ENCODE results near the gene FCRL1.

Gene FCRL1, protein sequence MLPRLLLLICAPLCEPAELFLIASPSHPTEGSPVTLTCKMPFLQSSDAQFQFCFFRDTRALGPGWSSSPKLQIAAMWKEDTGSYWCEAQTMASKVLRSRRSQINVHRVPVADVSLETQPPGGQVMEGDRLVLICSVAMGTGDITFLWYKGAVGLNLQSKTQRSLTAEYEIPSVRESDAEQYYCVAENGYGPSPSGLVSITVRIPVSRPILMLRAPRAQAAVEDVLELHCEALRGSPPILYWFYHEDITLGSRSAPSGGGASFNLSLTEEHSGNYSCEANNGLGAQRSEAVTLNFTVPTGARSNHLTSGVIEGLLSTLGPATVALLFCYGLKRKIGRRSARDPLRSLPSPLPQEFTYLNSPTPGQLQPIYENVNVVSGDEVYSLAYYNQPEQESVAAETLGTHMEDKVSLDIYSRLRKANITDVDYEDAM

DNA sequence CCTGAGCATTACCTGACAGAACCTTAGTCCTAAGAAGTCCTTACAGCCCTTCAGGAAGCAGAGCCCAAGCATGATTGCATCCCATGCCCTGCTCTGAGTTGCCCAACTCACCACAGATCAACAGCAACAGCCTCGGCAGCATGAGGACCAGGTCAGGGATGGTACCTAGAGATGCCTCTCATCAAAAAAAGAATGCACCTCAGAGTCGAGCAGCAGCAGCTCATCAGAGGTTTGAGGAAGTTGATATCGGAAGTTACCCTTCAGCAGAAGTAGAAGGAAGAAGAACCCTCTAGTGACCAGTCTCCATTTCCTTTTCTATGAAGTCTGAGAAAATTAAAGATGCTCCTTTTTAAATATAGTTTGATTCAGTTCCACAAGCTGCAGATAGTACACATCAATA is at the start of gene FCRL1:
Gene FCRL1, minus strand, starts transcription at position 225 of the 400 bp plus-strand sequence. Its CDS starts 83 bp downstream, at position 142.
- in situ Hi-C loops (cut with HindIII; ENCODE audit: low sequenced_read_pairs), result no loop called here
- TF ChIP-seq, protein P1, sequence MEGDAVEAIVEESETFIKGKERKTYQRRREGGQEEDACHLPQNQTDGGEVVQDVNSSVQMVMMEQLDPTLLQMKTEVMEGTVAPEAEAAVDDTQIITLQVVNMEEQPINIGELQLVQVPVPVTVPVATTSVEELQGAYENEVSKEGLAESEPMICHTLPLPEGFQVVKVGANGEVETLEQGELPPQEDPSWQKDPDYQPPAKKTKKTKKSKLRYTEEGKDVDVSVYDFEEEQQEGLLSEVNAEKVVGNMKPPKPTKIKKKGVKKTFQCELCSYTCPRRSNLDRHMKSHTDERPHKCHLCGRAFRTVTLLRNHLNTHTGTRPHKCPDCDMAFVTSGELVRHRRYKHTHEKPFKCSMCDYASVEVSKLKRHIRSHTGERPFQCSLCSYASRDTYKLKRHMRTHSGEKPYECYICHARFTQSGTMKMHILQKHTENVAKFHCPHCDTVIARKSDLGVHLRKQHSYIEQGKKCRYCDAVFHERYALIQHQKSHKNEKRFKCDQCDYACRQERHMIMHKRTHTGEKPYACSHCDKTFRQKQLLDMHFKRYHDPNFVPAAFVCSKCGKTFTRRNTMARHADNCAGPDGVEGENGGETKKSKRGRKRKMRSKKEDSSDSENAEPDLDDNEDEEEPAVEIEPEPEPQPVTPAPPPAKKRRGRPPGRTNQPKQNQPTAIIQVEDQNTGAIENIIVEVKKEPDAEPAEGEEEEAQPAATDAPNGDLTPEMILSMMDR (IDR thresholded peaks at IDR 0.05; ENCODE audit: low read depth, low read length, missing control alignments), result no peak
- no peak within 1 kb of the TSS for H3K4me3 ChIP-seq (ENCODE audit: low read depth, low read length)
- DNase-seq (ENCODE audit: low read depth), result no peak

DNA sequence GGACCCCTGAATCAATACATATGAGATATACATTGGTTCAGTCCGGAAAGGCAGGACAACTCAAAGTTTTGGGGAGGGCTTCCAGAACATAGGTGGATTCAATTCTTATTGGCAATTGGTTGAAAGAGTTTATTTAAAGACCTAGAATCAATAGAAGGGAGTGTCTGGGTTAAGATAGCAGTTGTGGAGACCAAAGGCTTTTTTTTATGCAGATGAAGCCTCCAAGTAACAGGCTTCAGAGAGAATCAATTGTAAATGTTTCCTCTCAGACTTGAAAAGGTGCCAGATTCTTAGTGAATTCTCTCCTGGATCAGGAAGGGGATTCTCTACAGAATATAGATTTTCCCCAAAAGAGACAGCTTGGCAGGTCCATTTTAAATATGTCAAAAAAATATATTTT is 48.7 kb upstream of the FCRL1 start:
- TF ChIP-seq, protein P1 (IDR thresholded peaks at IDR 0.05; ENCODE audit: low read depth, low read length, missing control alignments), result no peak

DNA sequence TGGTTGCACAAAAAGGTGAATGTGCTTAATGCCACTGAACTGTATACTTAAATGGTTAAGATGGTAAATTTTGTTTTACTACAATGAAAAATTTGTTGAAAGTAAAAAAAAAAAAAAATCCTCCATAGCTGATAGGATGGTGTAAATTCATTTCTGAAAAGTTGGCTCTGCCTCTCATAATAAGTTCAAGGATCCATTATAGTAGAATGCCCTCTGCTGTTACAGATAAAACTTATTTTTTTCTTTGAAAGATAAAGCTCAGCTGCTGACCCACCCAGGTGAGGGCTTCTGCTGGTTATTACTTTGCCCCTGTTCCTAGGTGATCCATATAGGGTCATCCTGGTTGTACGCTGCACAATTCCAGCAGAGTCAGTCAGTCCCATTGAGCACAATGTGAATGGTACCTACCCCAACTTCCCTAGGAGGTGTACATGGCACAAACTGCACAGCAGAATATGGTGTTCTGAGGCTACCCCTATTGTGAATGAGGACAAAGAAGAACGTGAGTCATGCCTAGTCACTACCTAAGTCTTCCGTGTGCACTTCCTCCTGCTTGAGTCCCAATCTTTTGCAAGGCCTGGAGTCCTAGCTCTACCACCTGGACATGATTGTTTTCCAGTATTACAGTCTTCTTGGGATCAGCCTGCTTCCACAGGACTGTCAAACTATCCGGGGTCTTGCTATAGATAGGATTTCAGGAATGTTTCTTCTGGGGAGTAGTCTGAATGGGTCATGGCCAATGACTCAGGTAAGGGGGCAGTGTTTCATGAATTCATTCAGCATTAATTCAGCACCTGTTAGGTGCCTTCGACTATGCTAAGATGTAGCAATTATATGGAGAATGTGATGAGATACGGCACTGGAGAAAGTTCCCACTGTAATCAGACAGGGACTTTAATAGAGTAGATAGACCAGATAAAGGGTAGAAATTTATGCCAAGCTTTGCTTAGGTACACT is 42.5 kb upstream of the FCRL1 start:
- no peak for DNase-seq (ENCODE audit: low read depth)

More for the DNA sequence above, 48.7 kb upstream of the FCRL1 start:
- no peak overlapping the region for H3K4me3 ChIP-seq (ENCODE audit: low read depth, low read length)
- DNase-seq (ENCODE audit: low read depth), result no peak
- in situ Hi-C loops (cut with HindIII; ENCODE audit: low sequenced_read_pairs), result no loop called here

DNA sequence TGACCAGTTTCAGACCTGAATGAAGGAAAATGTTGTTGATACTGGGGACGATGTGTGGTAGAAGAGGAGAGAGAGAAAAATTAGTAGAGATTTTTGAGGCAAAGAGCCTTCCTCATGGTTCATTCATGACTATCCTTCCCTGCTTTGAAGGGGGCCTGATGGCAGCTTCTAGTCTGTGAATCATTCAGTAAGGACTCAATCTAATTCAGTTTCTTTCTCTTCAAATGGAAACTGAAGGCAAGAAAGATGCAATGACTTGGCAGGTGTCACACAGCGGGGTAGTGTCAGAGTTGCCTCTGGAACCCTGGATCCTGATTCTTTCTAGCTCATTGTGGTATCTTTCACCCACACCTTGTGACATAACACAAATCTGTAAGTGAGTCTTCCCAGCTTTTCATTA is 36.6 kb upstream of the FCRL1 start:
- in situ Hi-C loops (cut with HindIII; ENCODE audit: low sequenced_read_pairs), result no loop called here
- no peak for DNase-seq (ENCODE audit: low read depth)
- no peak overlapping the region for H3K4me3 ChIP-seq (ENCODE audit: low read depth, low read length)
- TF ChIP-seq, protein P1 (IDR thresholded peaks at IDR 0.05; ENCODE audit: low read depth, low read length, missing control alignments), result no peak

More for the DNA sequence above, 42.5 kb upstream of the FCRL1 start:
- TF ChIP-seq, protein P1 (IDR thresholded peaks at IDR 0.05; ENCODE audit: low read depth, low read length, missing control alignments), result no peak
- no peak overlapping the region for H3K4me3 ChIP-seq (ENCODE audit: low read depth, low read length)
- in situ Hi-C loops (cut with HindIII; ENCODE audit: low sequenced_read_pairs), result no loop called here

DNA sequence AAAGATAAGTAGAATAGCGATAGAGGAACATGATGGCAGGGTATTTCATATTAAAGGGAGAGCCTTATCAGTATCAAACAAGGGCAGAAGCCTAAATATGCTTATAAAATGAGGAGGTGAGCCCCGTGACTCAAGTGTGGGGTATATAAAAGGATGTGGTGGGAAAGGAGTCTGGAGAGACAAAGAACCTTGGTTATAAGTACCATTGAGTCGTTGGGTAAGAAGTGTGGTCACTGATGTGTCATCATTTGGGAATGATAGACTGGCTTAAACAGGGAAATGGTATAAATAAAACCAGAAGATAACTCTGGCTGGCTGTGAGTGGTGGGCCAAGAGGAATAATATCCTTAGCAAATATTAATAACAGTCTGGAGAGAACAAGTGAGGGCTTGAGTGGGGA is 32.6 kb upstream of the FCRL1 start:
- peak; percentile 37 for DNase-seq (ENCODE audit: low read depth)
- in situ Hi-C loops (cut with HindIII; ENCODE audit: low sequenced_read_pairs), result no loop called here
- H3K4me3 ChIP-seq (ENCODE audit: low read depth, low read length), result no peak overlapping the region
- TF ChIP-seq, protein P1 (IDR thresholded peaks at IDR 0.05; ENCODE audit: low read depth, low read length, missing control alignments), result no peak

DNA sequence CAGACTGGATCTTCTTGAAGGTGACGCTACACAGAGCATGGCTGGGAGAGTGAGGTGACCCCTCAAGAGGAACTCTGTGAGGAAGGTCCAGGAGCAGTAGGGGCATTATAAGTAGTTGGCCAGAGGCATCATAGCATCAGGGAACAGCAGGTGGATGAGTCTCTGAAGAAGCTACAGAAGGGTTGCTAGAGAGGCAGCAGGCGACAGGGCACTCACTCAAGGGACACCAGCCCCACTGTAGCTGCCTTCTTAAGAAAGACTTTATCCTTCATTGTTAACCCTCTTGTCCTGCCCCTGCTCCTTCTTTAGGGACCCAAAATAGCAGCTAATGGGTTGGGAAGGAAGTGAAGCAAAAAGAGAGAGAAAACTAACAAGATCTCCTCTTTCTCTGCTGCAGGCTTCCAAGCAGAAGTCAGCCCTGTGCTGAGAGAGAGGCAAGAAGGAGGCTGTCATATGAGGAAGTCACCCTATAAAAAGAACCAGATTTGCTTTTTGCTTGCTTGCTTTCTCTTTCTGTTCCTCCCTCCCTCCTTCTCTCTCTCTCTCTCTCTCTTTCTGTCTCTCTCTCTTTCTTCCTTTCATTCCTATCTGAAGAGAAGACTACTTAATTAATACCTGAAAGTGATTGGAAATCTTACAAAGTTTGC is 29.4 kb upstream of the FCRL1 start:
- H3K4me3 ChIP-seq (ENCODE audit: low read depth, low read length), result no peak overlapping the region
- TF ChIP-seq, protein P1 (IDR thresholded peaks at IDR 0.05; ENCODE audit: low read depth, low read length, missing control alignments), result no peak
- DNase-seq (ENCODE audit: low read depth), result no peak
- in situ Hi-C loops (cut with HindIII; ENCODE audit: low sequenced_read_pairs), result no loop called here

Measured in astrocyte of the cerebellum (primary cell).